Peyer's patch (tissue), 4 donors: ENCODE results near the gene NDUFAF5.

Source experiments
- POLR2A ChIP-seq, 2 donors: fragments of 450-650 bp; IDR thresholded peaks; one replicate each; pipeline ENCODE4 v1.5.1; 2017; ENCODE audit warnings: antibody characterized with exemption in 2 of 2, mild to moderate bottlenecking in 2 of 2, moderate library complexity in 2 of 2
- TF ChIP-seq, protein P1 (sequence below), 6 experiments: fragments of 450-650 bp in 4 of 6; fragments of 200-600 bp in 2 of 6; sonication (generic) in 1 of 6; IDR thresholded peaks; one replicate each; pipeline ENCODE4 v1.5.1; 2017 to 2019; ENCODE audit warnings: antibody characterized with exemption in 6 of 6, mild to moderate bottlenecking in 3 of 6, moderate library complexity in 1 of 6

DNA sequence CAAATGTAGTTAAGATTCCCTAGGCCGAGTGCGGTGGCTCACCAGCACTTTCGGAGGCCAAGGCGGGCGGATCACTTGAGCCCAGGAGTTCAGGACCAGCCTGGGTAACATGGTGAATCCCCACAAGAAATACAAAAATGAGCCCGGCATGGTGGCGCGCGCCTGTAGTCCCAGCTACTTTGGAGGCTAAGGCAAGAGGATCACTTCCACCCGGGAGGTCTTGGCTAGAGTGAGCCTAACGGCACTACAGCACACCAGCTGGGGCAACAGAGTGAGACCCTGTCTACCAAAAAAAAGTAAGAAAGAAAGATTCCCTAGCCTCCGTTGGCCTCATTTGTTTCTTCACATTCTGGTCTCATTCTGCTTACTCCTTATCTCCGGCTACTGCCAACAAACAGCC is 1.3 kb upstream of the NDUFAF5 start:
- TF ChIP-seq, protein P1, sequence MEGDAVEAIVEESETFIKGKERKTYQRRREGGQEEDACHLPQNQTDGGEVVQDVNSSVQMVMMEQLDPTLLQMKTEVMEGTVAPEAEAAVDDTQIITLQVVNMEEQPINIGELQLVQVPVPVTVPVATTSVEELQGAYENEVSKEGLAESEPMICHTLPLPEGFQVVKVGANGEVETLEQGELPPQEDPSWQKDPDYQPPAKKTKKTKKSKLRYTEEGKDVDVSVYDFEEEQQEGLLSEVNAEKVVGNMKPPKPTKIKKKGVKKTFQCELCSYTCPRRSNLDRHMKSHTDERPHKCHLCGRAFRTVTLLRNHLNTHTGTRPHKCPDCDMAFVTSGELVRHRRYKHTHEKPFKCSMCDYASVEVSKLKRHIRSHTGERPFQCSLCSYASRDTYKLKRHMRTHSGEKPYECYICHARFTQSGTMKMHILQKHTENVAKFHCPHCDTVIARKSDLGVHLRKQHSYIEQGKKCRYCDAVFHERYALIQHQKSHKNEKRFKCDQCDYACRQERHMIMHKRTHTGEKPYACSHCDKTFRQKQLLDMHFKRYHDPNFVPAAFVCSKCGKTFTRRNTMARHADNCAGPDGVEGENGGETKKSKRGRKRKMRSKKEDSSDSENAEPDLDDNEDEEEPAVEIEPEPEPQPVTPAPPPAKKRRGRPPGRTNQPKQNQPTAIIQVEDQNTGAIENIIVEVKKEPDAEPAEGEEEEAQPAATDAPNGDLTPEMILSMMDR (IDR thresholded peaks at IDR 0.05), result no peak
- TF ChIP-seq POLR2A (IDR thresholded peaks at IDR 0.05), result no peak
